B cell (primary cell): ENCODE data around the gene GPX3. TPM values are rescaled to one million over a fixed set of nuclear protein-coding genes. Genes with fewer than 3 reads are reported as not detected.

ENCODE experiments used
- ATAC-seq: fragments of 200-7000 bp; cut with Tn5 transposase; one replicate; pipeline ENCODE4 v1.10.0; 2021; ENCODE audit warnings: low read depth, mild to moderate bottlenecking, moderate number of reproducible peaks, moderate library complexity
- CTCF ChIA-PET: fragments of 350-600 bp; sonication (Branson Sonifier 250); formaldehyde crosslinking; loops from one replicate; lab custom pipeline; 2021; ENCODE audit warnings: antibody characterized with exemption, inconsistent platforms; lab: Charles Lee
- POLR2A ChIA-PET: fragments of 350-600 bp; sonication (Branson Sonifier 250); formaldehyde crosslinking; loops from one replicate; lab custom pipeline; 2021; ENCODE audit warnings: antibody characterized with exemption; lab: Charles Lee
- DNase-seq: peaks from one replicate; pipeline ENCODE4 v3.0.0; 2013
- H2AFZ ChIP-seq: 2 replicates; pipeline ENCODE4 v1.6.1; 2012; ENCODE audit warnings: mild to moderate bottlenecking, low read depth, low read length; ENCODE audit not compliant: insufficient read depth, poor library complexity, severe bottlenecking
- H3K27ac ChIP-seq, 2 donors: 1 replicate in 1 of 2; 2 replicates in 1 of 2; pipeline ENCODE4 v1.5.1; 2012 to 2013; ENCODE audit warnings: low read length in 2 of 2, mild to moderate bottlenecking in 2 of 2, moderate library complexity in 1 of 2
- H3K27me3 ChIP-seq, 4 experiments: fragments of 200-600 bp in 1 of 4; sonication (generic) in 1 of 4; replicated peaks in 1 of 4; 1 replicate in 2 of 4; 2 replicates in 2 of 4; pipeline versions ENCODE4 v1.6.1 to v1.7.0; 2013 to 2016; ENCODE audit warnings: low read length in 3 of 4, mild to moderate bottlenecking in 2 of 4, mixed read lengths in 1 of 4, moderate library complexity in 1 of 4; ENCODE audit not compliant: insufficient read depth in 4 of 4, control insufficient read depth in 3 of 4; ENCODE audit errors: control extremely low read depth in 1 of 4
- H3K36me3 ChIP-seq, 2 experiments: replicated peaks in 1 of 2; 1 replicate in 1 of 2; 2 replicates in 1 of 2; pipeline versions ENCODE4 v1.6.1 to v1.7.1; 2013; ENCODE audit warnings: low read length in 1 of 2; ENCODE audit not compliant: insufficient read depth in 2 of 2, control insufficient read depth in 1 of 2; ENCODE audit errors: control extremely low read depth in 1 of 2, extremely low read depth in 1 of 2
- H3K4me1 ChIP-seq, 2 donors: fragments of 200-600 bp in 1 of 2; sonication (generic) in 1 of 2; 1 replicate in 1 of 2; 2 replicates in 1 of 2; pipeline versions ENCODE4 v1.5.1 to v1.6.1; 2013 to 2017; ENCODE audit warnings: low read length in 2 of 2; ENCODE audit not compliant: control insufficient read depth in 2 of 2, insufficient read depth in 2 of 2
- H3K4me2 ChIP-seq: replicated peaks from 2 replicates; pipeline ENCODE3; 2012; ENCODE audit warnings: mild to moderate bottlenecking, low read depth, low read length; ENCODE audit not compliant: poor library complexity, severe bottlenecking
- H3K4me3 ChIP-seq, 5 experiments: fragments of 200-600 bp in 1 of 5; sonication (generic) in 1 of 5; 1 replicate in 3 of 5; 2 replicates in 2 of 5; pipeline versions ENCODE4 v1.5.1 to v1.7.0; 2011 to 2016; ENCODE audit warnings: low read length in 4 of 5, mild to moderate bottlenecking in 4 of 5, low read depth in 2 of 5, control low read depth in 1 of 5, moderate library complexity in 1 of 5; ENCODE audit not compliant: insufficient read depth in 1 of 5; ENCODE audit errors: control extremely low read depth in 1 of 5, extremely low read depth in 1 of 5
- H3K79me2 ChIP-seq: fragments of 200-600 bp; sonication (generic); one replicate; pipeline ENCODE4 v1.6.0; 2016; ENCODE audit warnings: low read length; ENCODE audit not compliant: control insufficient read depth, insufficient read depth
- H3K9ac ChIP-seq: fragments of 200-600 bp; sonication (generic); 2 replicates; pipeline ENCODE4 v1.6.1; 2017; ENCODE audit warnings: mild to moderate bottlenecking, low read length, moderate library complexity
- H3K9me3 ChIP-seq, 3 donors: one replicate each; pipeline versions ENCODE4 v1.6.1 to v1.7.1; 2013; ENCODE audit warnings: low read length in 2 of 3; ENCODE audit not compliant: control insufficient read depth in 2 of 3, insufficient read depth in 1 of 3; ENCODE audit errors: control extremely low read depth in 1 of 3
- H4K20me1 ChIP-seq: 2 replicates; pipeline ENCODE4 v1.6.0; 2012; ENCODE audit warnings: mild to moderate bottlenecking, low read length; ENCODE audit not compliant: insufficient read depth, control insufficient read depth, poor library complexity, severe bottlenecking
- H3K27ac Mint-ChIP-seq: one replicate; pipeline ENCODE4 v1.8.0; 2021; ENCODE audit warnings: mixed read lengths
- H3K27me3 Mint-ChIP-seq: one replicate; pipeline ENCODE4 v1.8.0; 2021; ENCODE audit warnings: mixed read lengths
- H3K4me1 Mint-ChIP-seq: one replicate; pipeline ENCODE4 v1.8.0; 2021; ENCODE audit warnings: mixed read lengths
- H3K4me3 Mint-ChIP-seq: one replicate; pipeline ENCODE4 v1.8.0; 2021; ENCODE audit warnings: mixed read lengths
- H3K9me3 Mint-ChIP-seq: one replicate; pipeline ENCODE4 v1.8.0; 2022; ENCODE audit warnings: mixed read lengths; ENCODE audit not compliant: insufficient read depth
- CTCF ChIP-seq: fragments of 200-600 bp; IDR thresholded peaks from one replicate; pipeline ENCODE4 v1.8.0; 2022; ENCODE audit warnings: antibody characterized with exemption, mild to moderate bottlenecking
- EZH2 ChIP-seq: IDR thresholded peaks from 2 replicates; pipeline ENCODE4 v1.6.1; 2012; ENCODE audit warnings: borderline replicate concordance, low read depth, mild to moderate bottlenecking, moderate library complexity, low read length; ENCODE audit not compliant: insufficient read depth, poor library complexity, severe bottlenecking
- WGBS: methylation state at CpG from one replicate; pipeline ENCODE4 v1.1.5; 2013; ENCODE audit warnings: missing lambda C conversion rate; ENCODE audit not compliant: insufficient coverage; 5-methylcytosine and 5-hydroxymethylcytosine counted together
- intact Hi-C: fragments of 100-400 bp; cut with micrococcal nuclease; formaldehyde crosslinking; loops from one replicate; pipeline ENCODE4 v1.10.0; 2022
- polyA plus RNA-seq: library from polyadenylated mRNA; depleted of rRNA; stranded (reverse); fragments of >200 nt; gene quantifications from 2 replicates; pipeline ENCODE4 v1.2.3, GENCODE V29; 2012
- total RNA-seq, 2 donors: library from RNA; stranded (reverse); fragments of 120-200 nt in 1 of 2; gene quantifications; 1 replicate in 1 of 2; 2 replicates in 1 of 2; pipeline versions ENCODE4 v1.2.3 to v1.2.4, GENCODE V29; 2013 to 2022

The GPX3 gene
- total and polyA plus RNA-seq, 2 donors (not counting 1 experiment from before 2014, with no cell fraction given), result not detected

- Histone ChIP-seq H3K9ac (no peak overlapping the region), H3K36me3 (peaks cover 0 to 47% of the 10 kb centered on the region in 2 experiments), H3K9me3 (no peaks in the 10 kb centered on the region), H3K4me2 (no peak overlapping the region), H2AFZ (no peak overlapping the region), H3K79me2 (no peaks in the 10 kb centered on the region), H3K27ac (no peak overlapping the region), H3K4me1 (no peaks in the 10 kb centered on the region), H3K4me3 (no peak overlapping the region), H4K20me1 (peaks cover 8% of the 10 kb centered on the region), H3K27me3 (no peaks in the 10 kb centered on the region)
- 96% methylated on average over 7 of the region's 7 CpGs for WGBS
- H3K9me3 Mint-ChIP-seq, result no peaks in the 10 kb centered on the region
- intact Hi-C loops, result no loop called here
- DNase-seq, result no peak
- ChIA-PET POLR2A (no interaction called here), CTCF (interaction anchor here (1.4 kb wide), 1 partner anchor 139 kb away, joined by 3 read pairs; no protein-coding TSS in a partner anchor)
- H3K27ac Mint-ChIP-seq, result no peak overlapping the region
- H3K4me3 Mint-ChIP-seq, result no peak overlapping the region
- ATAC-seq, result no peak
- no peak for TF ChIP-seq EZH2
- TF ChIP-seq CTCF, result no peak
- no peaks in the 10 kb centered on the region for H3K27me3 Mint-ChIP-seq
- peaks cover 3% of the 10 kb centered on the region for H3K4me1 Mint-ChIP-seq
These were observed 6.3 kb downstream of the GPX3 start for GRCh38 chr5:151026679-151027078.

DNA sequence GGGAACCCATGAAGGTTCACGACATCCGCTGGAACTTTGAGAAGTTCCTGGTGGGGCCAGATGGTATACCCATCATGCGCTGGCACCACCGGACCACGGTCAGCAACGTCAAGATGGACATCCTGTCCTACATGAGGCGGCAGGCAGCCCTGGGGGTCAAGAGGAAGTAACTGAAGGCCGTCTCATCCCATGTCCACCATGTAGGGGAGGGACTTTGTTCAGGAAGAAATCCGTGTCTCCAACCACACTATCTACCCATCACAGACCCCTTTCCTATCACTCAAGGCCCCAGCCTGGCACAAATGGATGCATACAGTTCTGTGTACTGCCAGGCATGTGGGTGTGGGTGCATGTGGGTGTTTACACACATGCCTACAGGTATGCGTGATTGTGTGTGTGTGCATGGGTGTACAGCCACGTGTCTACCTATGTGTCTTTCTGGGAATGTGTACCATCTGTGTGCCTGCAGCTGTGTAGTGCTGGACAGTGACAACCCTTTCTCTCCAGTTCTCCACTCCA is 7.6 kb downstream of the GPX3 start:
- intact Hi-C loops, result no loop called here
- Mint-ChIP-seq H3K4me1 (no peaks in the 10 kb centered on the region), H3K27me3 (no peaks in the 10 kb centered on the region), H3K27ac (no peak overlapping the region), H3K4me3 (no peak overlapping the region), H3K9me3 (no peaks in the 10 kb centered on the region)
- Histone ChIP-seq H3K9me3 (no peaks in the 10 kb centered on the region), H3K27ac (no peak overlapping the region), H3K4me3 (no peak overlapping the region), H3K9ac (no peak overlapping the region), H4K20me1 (peaks cover 18% of the 10 kb centered on the region), H3K27me3 (no peaks in the 10 kb centered on the region), H3K4me1 (no peaks in the 10 kb centered on the region), H3K4me2 (no peak overlapping the region), H2AFZ (no peak overlapping the region), H3K36me3 (peaks cover 0 to 55% of the 10 kb centered on the region in 2 experiments), H3K79me2 (no peaks in the 10 kb centered on the region)
- 94% methylated on average over 8 of the region's 11 CpGs for WGBS
- TF ChIP-seq CTCF, result no peak
- CTCF ChIA-PET, result no interaction called here
- POLR2A ChIA-PET, result no interaction called here
- no peak for DNase-seq
- no peak for ATAC-seq
